ENCODE results near the gene UBFD1.

UBFD1 gene

GRCh38 chr16:23516366-23517137 lies 41.0 kb upstream of the UBFD1 start:
- no peaks in the 10 kb centered on the region for H3K4me1 ChIP-seq (ENCODE audit: control insufficient read depth, low read depth, low read length)
- H3K36me3 ChIP-seq (ENCODE audit: control insufficient read depth, low read depth, low read length) = peaks cover 15% of the 10 kb centered on the region
- no peaks in the 10 kb centered on the region for H3K27me3 ChIP-seq (ENCODE audit: control insufficient read depth, insufficient read depth, low read length)
- H3K9ac ChIP-seq (ENCODE audit: low read length) = no peak overlapping the region
- no peaks in the 10 kb centered on the region for H3K9me3 ChIP-seq (ENCODE audit: control insufficient read depth, low read depth, low read length)
- no peak overlapping the region for H3K27ac ChIP-seq (ENCODE audit: low read length)
- no peak overlapping the region for H3K4me3 ChIP-seq (ENCODE audit: low read length)

GRCh38 chr16:23518435-23518891 lies 39.1 kb upstream of the UBFD1 start:
- Histone ChIP-seq H3K4me3 (ENCODE audit: low read length) (no peak overlapping the region), H3K4me1 (ENCODE audit: control insufficient read depth, low read depth, low read length) (no peaks in the 10 kb centered on the region), H3K36me3 (ENCODE audit: control insufficient read depth, low read depth, low read length) (peaks cover 35% of the 10 kb centered on the region), H3K27ac (ENCODE audit: low read length) (no peak overlapping the region), H3K9me3 (ENCODE audit: control insufficient read depth, low read depth, low read length) (no peaks in the 10 kb centered on the region), H3K27me3 (ENCODE audit: control insufficient read depth, insufficient read depth, low read length) (no peaks in the 10 kb centered on the region), H3K9ac (ENCODE audit: low read length) (no peak overlapping the region)

- H3K4me3 ChIP-seq (ENCODE audit: low read length) = no peak overlapping the region
- H3K27ac ChIP-seq (ENCODE audit: low read length) = no peak overlapping the region
- no peaks in the 10 kb centered on the region for H3K9me3 ChIP-seq (ENCODE audit: control insufficient read depth, low read depth, low read length)
- H3K27me3 ChIP-seq (ENCODE audit: control insufficient read depth, insufficient read depth, low read length) = no peaks in the 10 kb centered on the region
- no peaks in the 10 kb centered on the region for H3K4me1 ChIP-seq (ENCODE audit: control insufficient read depth, low read depth, low read length)
- H3K36me3 ChIP-seq (ENCODE audit: control insufficient read depth, low read depth, low read length) = peaks cover 43% of the 10 kb centered on the region
- no peak overlapping the region for H3K9ac ChIP-seq (ENCODE audit: low read length)
Measured at GRCh38 chr16:23519282-23519681, 38.2 kb upstream of the UBFD1 start.

- H3K9me3 ChIP-seq (ENCODE audit: control insufficient read depth, low read depth, low read length) = no peaks in the 10 kb centered on the region
- no peak overlapping the region for H3K9ac ChIP-seq (ENCODE audit: low read length)
- no peaks in the 10 kb centered on the region for H3K27me3 ChIP-seq (ENCODE audit: control insufficient read depth, insufficient read depth, low read length)
- H3K36me3 ChIP-seq (ENCODE audit: control insufficient read depth, low read depth, low read length) = peaks cover 48% of the 10 kb centered on the region
- H3K4me1 ChIP-seq (ENCODE audit: control insufficient read depth, low read depth, low read length) = no peaks in the 10 kb centered on the region
- H3K27ac ChIP-seq (ENCODE audit: low read length) = no peak overlapping the region
- H3K4me3 ChIP-seq (ENCODE audit: low read length) = no peak overlapping the region
Measured at GRCh38 chr16:23520500-23520899, 37.0 kb upstream of the UBFD1 start.

- no peaks in the 10 kb centered on the region for H3K27me3 ChIP-seq (ENCODE audit: control insufficient read depth, insufficient read depth, low read length)
- no peaks in the 10 kb centered on the region for H3K9me3 ChIP-seq (ENCODE audit: control insufficient read depth, low read depth, low read length)
- no peak overlapping the region for H3K4me3 ChIP-seq (ENCODE audit: low read length)
- H3K4me1 ChIP-seq (ENCODE audit: control insufficient read depth, low read depth, low read length) = no peaks in the 10 kb centered on the region
- H3K36me3 ChIP-seq (ENCODE audit: control insufficient read depth, low read depth, low read length) = peaks cover 48% of the 10 kb centered on the region
- H3K9ac ChIP-seq (ENCODE audit: low read length) = no peak overlapping the region
- no peak overlapping the region for H3K27ac ChIP-seq (ENCODE audit: low read length)
Measured at GRCh38 chr16:23521037-23521743, 36.3 kb upstream of the UBFD1 start.

- H3K9me3 ChIP-seq (ENCODE audit: control insufficient read depth, low read depth, low read length) = no peaks in the 10 kb centered on the region
- no peaks in the 10 kb centered on the region for H3K27me3 ChIP-seq (ENCODE audit: control insufficient read depth, insufficient read depth, low read length)
- H3K9ac ChIP-seq (ENCODE audit: low read length) = no peak overlapping the region
- H3K4me3 ChIP-seq (ENCODE audit: low read length) = no peak overlapping the region
- H3K4me1 ChIP-seq (ENCODE audit: control insufficient read depth, low read depth, low read length) = no peaks in the 10 kb centered on the region
- peaks cover 49% of the 10 kb centered on the region for H3K36me3 ChIP-seq (ENCODE audit: control insufficient read depth, low read depth, low read length)
- H3K27ac ChIP-seq (ENCODE audit: low read length) = no peak overlapping the region
Measured at GRCh38 chr16:23521965-23522364, 35.6 kb upstream of the UBFD1 start.

- Histone ChIP-seq H3K4me1 (ENCODE audit: control insufficient read depth, low read depth, low read length) (no peaks in the 10 kb centered on the region), H3K9me3 (ENCODE audit: control insufficient read depth, low read depth, low read length) (no peaks in the 10 kb centered on the region), H3K27me3 (ENCODE audit: control insufficient read depth, insufficient read depth, low read length) (no peaks in the 10 kb centered on the region), H3K4me3 (ENCODE audit: low read length) (no peak overlapping the region), H3K27ac (ENCODE audit: low read length) (no peak overlapping the region), H3K9ac (ENCODE audit: low read length) (no peak overlapping the region), H3K36me3 (ENCODE audit: control insufficient read depth, low read depth, low read length) (peaks cover 57% of the 10 kb centered on the region)
Measured at GRCh38 chr16:23523321-23523720, 34.2 kb upstream of the UBFD1 start.

- Histone ChIP-seq H3K27me3 (ENCODE audit: control insufficient read depth, insufficient read depth, low read length) (no peaks in the 10 kb centered on the region), H3K9me3 (ENCODE audit: control insufficient read depth, low read depth, low read length) (no peaks in the 10 kb centered on the region), H3K27ac (ENCODE audit: low read length) (no peak overlapping the region), H3K4me1 (ENCODE audit: control insufficient read depth, low read depth, low read length) (no peaks in the 10 kb centered on the region), H3K9ac (ENCODE audit: low read length) (no peak overlapping the region), H3K4me3 (ENCODE audit: low read length) (no peak overlapping the region), H3K36me3 (ENCODE audit: control insufficient read depth, low read depth, low read length) (peaks cover 63% of the 10 kb centered on the region)
Measured at GRCh38 chr16:23523876-23524385, 33.6 kb upstream of the UBFD1 start.

- Histone ChIP-seq H3K27ac (ENCODE audit: low read length) (no peak overlapping the region), H3K4me3 (ENCODE audit: low read length) (no peak overlapping the region), H3K9ac (ENCODE audit: low read length) (no peak overlapping the region), H3K27me3 (ENCODE audit: control insufficient read depth, insufficient read depth, low read length) (no peaks in the 10 kb centered on the region), H3K36me3 (ENCODE audit: control insufficient read depth, low read depth, low read length) (peaks cover 65% of the 10 kb centered on the region), H3K9me3 (ENCODE audit: control insufficient read depth, low read depth, low read length) (no peaks in the 10 kb centered on the region), H3K4me1 (ENCODE audit: control insufficient read depth, low read depth, low read length) (no peaks in the 10 kb centered on the region)
Measured at GRCh38 chr16:23524886-23525285, 32.6 kb upstream of the UBFD1 start.

GRCh38 chr16:23527961-23528643 lies 29.4 kb upstream of the UBFD1 start:
- Histone ChIP-seq H3K4me3 (ENCODE audit: low read length) (no peak overlapping the region), H3K36me3 (ENCODE audit: control insufficient read depth, low read depth, low read length) (peaks cover 71% of the 10 kb centered on the region), H3K27me3 (ENCODE audit: control insufficient read depth, insufficient read depth, low read length) (no peaks in the 10 kb centered on the region), H3K9ac (ENCODE audit: low read length) (no peak overlapping the region), H3K27ac (ENCODE audit: low read length) (no peak overlapping the region), H3K9me3 (ENCODE audit: control insufficient read depth, low read depth, low read length) (no peaks in the 10 kb centered on the region), H3K4me1 (ENCODE audit: control insufficient read depth, low read depth, low read length) (no peaks in the 10 kb centered on the region)

- peaks cover 71% of the 10 kb centered on the region for H3K36me3 ChIP-seq (ENCODE audit: control insufficient read depth, low read depth, low read length)
Measured at GRCh38 chr16:23528644-23529310, 28.8 kb upstream of the UBFD1 start.

More at GRCh38 chr16:23528644-23529310, 28.8 kb upstream of the UBFD1 start:
- Histone ChIP-seq H3K9ac (ENCODE audit: low read length) (no peak overlapping the region), H3K4me1 (ENCODE audit: control insufficient read depth, low read depth, low read length) (no peaks in the 10 kb centered on the region), H3K9me3 (ENCODE audit: control insufficient read depth, low read depth, low read length) (no peaks in the 10 kb centered on the region), H3K4me3 (ENCODE audit: low read length) (no peak overlapping the region), H3K27me3 (ENCODE audit: control insufficient read depth, insufficient read depth, low read length) (no peaks in the 10 kb centered on the region), H3K27ac (ENCODE audit: low read length) (no peak overlapping the region)
